Effector CD4-positive, alpha-beta T cell (primary cell): ENCODE results near the gene ZNF35.
A peak's percentile ranks its signal among the peaks of the same experiment; 100 is the strongest.
"Not testable (repeated sequence)": the region's sequence is repeated elsewhere in the genome, so short reads cannot be mapped to it uniquely, and the experiment has no call there.

ENCODE experiments used
- DNase-seq: peaks from one replicate; pipeline ENCODE4 v3.0.0-alpha.2; 2020
- total RNA-seq: gene quantifications from one replicate; lab custom pipeline; 2026; lab: John Stamatoyannopoulos, UW

Gene ZNF35
- total RNA-seq: 1.5 reads per million

GRCh38 chr3:44648564-44649229, at the start of gene ZNF35:
Gene ZNF35, plus strand, starts transcription at chr3:44648732. Its CDS starts 2,336 bp downstream, at chr3:44651068.
- no peak for DNase-seq

GRCh38 chr3:44601749-44602148, 46.8 kb upstream of the ZNF35 start:
- DNase-seq: no peak

GRCh38 chr3:44612678-44613077, 35.9 kb upstream of the ZNF35 start:
- no peak for DNase-seq

GRCh38 chr3:44624749-44625480, 23.6 kb upstream of the ZNF35 start, which contains the start of gene ZNF197:
Gene ZNF197, plus strand, starts transcription at chr3:44625036. Its CDS starts 4,119 bp downstream, at chr3:44629155.
- peak; percentile 6 for DNase-seq

- no peak for DNase-seq
Measured at GRCh38 chr3:44628716-44629115, 19.8 kb upstream of the ZNF35 start.

GRCh38 chr3:44632193-44632592, 16.3 kb upstream of the ZNF35 start:
- DNase-seq: no peak

- no peak for DNase-seq
Measured at GRCh38 chr3:44642337-44642736, 6.2 kb upstream of the ZNF35 start.

GRCh38 chr3:44643024-44643423, 5.5 kb upstream of the ZNF35 start:
- no peak for DNase-seq

GRCh38 chr3:44647771-44648170, 761 bp upstream of the ZNF35 start:
- DNase-seq: no peak

GRCh38 chr3:44649709-44650108, 1.2 kb downstream of the ZNF35 start:
- no peak for DNase-seq

GRCh38 chr3:44654039-44654438, 5.5 kb downstream of the ZNF35 start:
- no peak for DNase-seq

- no peak for DNase-seq
Measured at GRCh38 chr3:44659015-44659414, 10.5 kb downstream of the ZNF35 start.

GRCh38 chr3:44659434-44659833, 10.9 kb downstream of the ZNF35 start:
- no peak for DNase-seq

- DNase-seq: no peak
Measured at GRCh38 chr3:44661189-44661588, 12.7 kb downstream of the ZNF35 start.

GRCh38 chr3:44665173-44665572, 16.6 kb downstream of the ZNF35 start:
- no peak for DNase-seq

GRCh38 chr3:44666346-44666745, 17.8 kb downstream of the ZNF35 start:
- DNase-seq: no peak

GRCh38 chr3:44669760-44670159, 21.2 kb downstream of the ZNF35 start:
- DNase-seq: no peak

GRCh38 chr3:44673466-44673865, 24.9 kb downstream of the ZNF35 start:
- not testable (repeated sequence) for DNase-seq

- no peak for DNase-seq
Measured at GRCh38 chr3:44674211-44674610, 25.7 kb downstream of the ZNF35 start.

- no peak for DNase-seq
Measured at GRCh38 chr3:44678480-44679116, 30.1 kb downstream of the ZNF35 start.

GRCh38 chr3:44680921-44681455, 32.5 kb downstream of the ZNF35 start:
- DNase-seq: no peak

- DNase-seq: no peak
Measured at GRCh38 chr3:44682182-44682896, 33.8 kb downstream of the ZNF35 start.
